SKM-1 (cell line): ENCODE measurements around the gene POLR3G.

Experiments
- DNase-seq: peaks from one replicate; lab custom pipeline; 2025; ENCODE audit not compliant: unreplicated experiment; lab: John Stamatoyannopoulos, UW

The POLR3G gene

GRCh38 chr5:90503596-90503995 is 28.9 kb downstream of the POLR3G start:
- DNase-seq: no peak

- no peak for DNase-seq
Observed at GRCh38 chr5:90504743-90505142, 30.1 kb downstream of the POLR3G start.

- DNase-seq: no peak
Observed at GRCh38 chr5:90506221-90506620, 31.6 kb downstream of the POLR3G start.

GRCh38 chr5:90510438-90510837 is 35.8 kb downstream of the POLR3G start:
- DNase-seq: no peak

- no peak for DNase-seq
Observed at GRCh38 chr5:90514520-90514919, 39.9 kb downstream of the POLR3G start.

GRCh38 chr5:90518661-90519060 is 44.0 kb downstream of the POLR3G start:
- no peak for DNase-seq

- no peak for DNase-seq
Observed at GRCh38 chr5:90519081-90519480, 44.4 kb downstream of the POLR3G start.

GRCh38 chr5:90528601-90529193 is 54.0 kb downstream of the POLR3G start:
- no peak for DNase-seq

GRCh38 chr5:90529194-90529938 is 54.7 kb downstream of the POLR3G start, which contains the start of gene LYSMD3:
Gene LYSMD3, minus strand, starts transcription at chr5:90529584. Its CDS starts 4,295 bp downstream, at chr5:90525289.
- peak; percentile 81 for DNase-seq

- DNase-seq: peak; percentile 75
Observed at GRCh38 chr5:90529939-90530677, 55.4 kb downstream of the POLR3G start.

- DNase-seq: no peak
Observed at GRCh38 chr5:90530736-90531487, 56.2 kb downstream of the POLR3G start.

GRCh38 chr5:90533794-90534193 is 59.1 kb downstream of the POLR3G start:
- no peak for DNase-seq

GRCh38 chr5:90534922-90535321 is 60.3 kb downstream of the POLR3G start:
- no peak for DNase-seq

GRCh38 chr5:90542827-90543519 is 68.3 kb downstream of the POLR3G start:
- DNase-seq: no peak

GRCh38 chr5:90545511-90545910 is 70.8 kb downstream of the POLR3G start:
- DNase-seq: no peak

- DNase-seq: no peak
Observed at GRCh38 chr5:90546216-90546837, 71.7 kb downstream of the POLR3G start.

GRCh38 chr5:90547072-90547536 is 72.4 kb downstream of the POLR3G start:
- DNase-seq: no peak

- DNase-seq: no peak
Observed at GRCh38 chr5:90548069-90548593, 73.5 kb downstream of the POLR3G start.

GRCh38 chr5:90549223-90549622 is 74.6 kb downstream of the POLR3G start:
- no peak for DNase-seq
